Measurements from ENCODE around the gene USP47. TPM values are rescaled to one million over a fixed set of nuclear protein-coding genes. Genes with fewer than 3 reads are reported as not detected.

USP47 gene
- polyA plus RNA-seq, 2 of the 4 experiments (the other 2 are of a cell fraction), result 31.0 to 32.8 TPM

GRCh38 chr11:11988099-11988651, 146.4 kb downstream of the USP47 start:
- Histone ChIP-seq H3K4me2 (peak overlapping the region; percentile 65), H3K4me3 (no peak overlapping the region), H3K9me3 (no peaks in the 10 kb centered on the region), H3K4me1 (peaks cover 61% of the 10 kb centered on the region), H3K27ac (peak overlapping the region; percentile 80 to 86)
- FAIRE-seq (no peak), DNase-seq (ENCODE audit: low read depth in 1 of 2, low spot score in 1 of 2) (peak in 1 of 2 experiments; percentile 47), ATAC-seq (peak; percentile 44 to 69; a peak in 4 of 6 replicates)
- TF ChIP-seq NR3C1 (IDR thresholded peaks at IDR 0.05), result no peak
- no peak for TF ChIP-seq NPAS2 (CRISPR knock-in tag; IDR thresholded peaks at IDR 0.05; ENCODE audit: borderline replicate concordance)
- TF ChIP-seq PHF8 (IDR thresholded peaks at IDR 0.05; ENCODE audit: borderline replicate concordance, low read depth), result no peak
- no peak for TF ChIP-seq HOXB13 (CRISPR knock-in tag; IDR thresholded peaks at IDR 0.05; ENCODE audit: low read depth)
- no peak for TF ChIP-seq FOSL2 (IDR thresholded peaks at IDR 0.05)
- 0 out of 2 replicates have a peak, but pooled peaks have one; percentile 29 for TF ChIP-seq FOSL2 (CRISPR knock-in tag; IDR thresholded peaks at IDR 0.05)
- TF ChIP-seq EHMT2 (IDR thresholded peaks at IDR 0.05; ENCODE audit: low read depth), result no peak; the same call in 1 of the 2 replicates
- no peak for TF ChIP-seq NFE2L2 (conservative IDR thresholded peaks at IDR 0.05; ENCODE audit: low read length)
- POLR2A ChIA-PET, result no interaction called here
- CTCF ChIA-PET, result interaction anchor here (0.6 to 1.9 kb wide), 4 partner anchors 9 to 26 kb away, joined by 3 to 10 read pairs (median 3); no protein-coding TSS in a partner anchor
- 61% methylated on average over 7 of the region's 7 CpGs for WGBS (ENCODE audit: missing lambda C conversion rate)

GRCh38 chr11:11988681-11989261, 147.0 kb downstream of the USP47 start:
- Histone ChIP-seq H3K27ac (peak overlapping the region; percentile 80 to 86), H3K4me3 (no peak overlapping the region), H3K9me3 (no peaks in the 10 kb centered on the region), H3K4me2 (peak overlapping the region; percentile 65), H3K4me1 (peaks cover 61% of the 10 kb centered on the region)
- ChIA-PET POLR2A (no interaction called here), CTCF (interaction anchor here (0.6 to 1.9 kb wide), 4 partner anchors 9 to 27 kb away, joined by 3 to 10 read pairs (median 3); no protein-coding TSS in a partner anchor)
- no peak for TF ChIP-seq RARB (CRISPR knock-in tag; IDR thresholded peaks at IDR 0.05)
- TF ChIP-seq ATOH8 (CRISPR knock-in tag; IDR thresholded peaks at IDR 0.05; ENCODE audit: low read depth), result no peak
- no peak for TF ChIP-seq FOXS1 (CRISPR knock-in tag; IDR thresholded peaks at IDR 0.05)
- TF ChIP-seq FOSL2 (IDR thresholded peaks at IDR 0.05), result no peak
- no peak for TF ChIP-seq FOSL2 (CRISPR knock-in tag; IDR thresholded peaks at IDR 0.05)
- no peak for TF ChIP-seq JUNB (IDR thresholded peaks at IDR 0.05)
- TF ChIP-seq EHMT2 (IDR thresholded peaks at IDR 0.05; ENCODE audit: low read depth), result no peak
- no peak for TF ChIP-seq KDM5A (IDR thresholded peaks at IDR 0.05)
- ATAC-seq, result peak; percentile 14 to 50; a peak in 4 of 6 replicates
- no peak for FAIRE-seq
- 93% methylated on average over 4 of the region's 5 CpGs for WGBS (ENCODE audit: missing lambda C conversion rate)
- DNase-seq (ENCODE audit: low read depth in 1 of 2, low spot score in 1 of 2), result no peak

GRCh38 chr11:11989774-11990744, 148.3 kb downstream of the USP47 start:
- DNase-seq (ENCODE audit: low read depth in 1 of 2, low spot score in 1 of 2) (no peak), ATAC-seq (no peak), FAIRE-seq (no peak)
- POLR2A ChIA-PET, result no interaction called here
- TF ChIP-seq REST (IDR thresholded peaks at IDR 0.05) (no peak), KDM1A (IDR thresholded peaks at IDR 0.05; ENCODE audit: low read depth) (peak; percentile 80)
- Histone ChIP-seq H3K4me3 (no peak overlapping the region), H3K4me1 (peaks cover 66% of the 10 kb centered on the region), H3K9me3 (no peaks in the 10 kb centered on the region), H3K27ac (peak overlapping the region; percentile 45 to 71; a peak in 3 of 6 replicates), H3K4me2 (no peak overlapping the region)
- CTCF ChIA-PET, result interaction anchor here (0.9 to 1.8 kb wide), 4 partner anchors 19 to 59 kb away, joined by 3 to 7 read pairs (median 3); no protein-coding TSS in a partner anchor
- 84% methylated on average over 8 of the region's 8 CpGs for WGBS (ENCODE audit: missing lambda C conversion rate)
